Measurements from ENCODE around the gene GDA. TPM values are rescaled to one million over a fixed set of nuclear protein-coding genes. Genes with fewer than 3 reads are reported as not detected.

GDA gene
- total RNA-seq, 1 donor from 2014 or later, result 2.7 TPM

DNA sequence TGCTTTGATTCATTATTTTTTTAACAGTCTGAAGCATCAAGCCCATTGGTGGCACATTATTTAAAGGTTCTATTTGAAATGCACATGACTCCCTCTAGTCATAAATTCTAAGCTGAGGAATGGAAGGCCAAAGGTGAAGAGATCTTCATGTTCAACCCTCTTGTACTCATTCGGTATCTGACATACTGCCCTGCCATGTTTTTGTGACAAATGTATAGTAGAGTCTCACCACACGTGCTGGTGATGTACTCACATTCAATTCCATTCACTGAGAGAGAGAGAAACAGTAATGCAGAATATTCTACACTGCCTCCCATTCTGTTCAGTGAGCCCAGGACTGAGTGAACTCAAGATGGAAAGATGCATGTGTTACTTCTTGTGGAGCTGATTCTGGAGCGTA, 98.3 kb downstream of the GDA start:
- H3K9me3 Mint-ChIP-seq, result no peaks in the 10 kb centered on the region
- TF ChIP-seq CTCF (IDR thresholded peaks at IDR 0.05), result no peak
- no peak for TF ChIP-seq EZH2 (IDR thresholded peaks at IDR 0.05)
- no peak for TF ChIP-seq EZH2phosphoT487 (IDR thresholded peaks at IDR 0.05)
- peaks cover 20% of the 10 kb centered on the region for H3K4me1 Mint-ChIP-seq
- no peaks in the 10 kb centered on the region for H3K36me3 ChIP-seq
- no peak overlapping the region for H3K4me2 ChIP-seq
- DNase-seq (ENCODE audit: low spot score), result no peak
- no peak overlapping the region for H3K27ac Mint-ChIP-seq
- H3K4me3 Mint-ChIP-seq, result no peak overlapping the region
- no peak overlapping the region for H3K4me3 ChIP-seq
- H3K27me3 ChIP-seq, result no peaks in the 10 kb centered on the region
- H3K4me1 ChIP-seq, result peaks cover 8% of the 10 kb centered on the region
- no peaks in the 10 kb centered on the region for H3K79me2 ChIP-seq (ENCODE audit: low read depth)
- H4K20me1 ChIP-seq (ENCODE audit: low read depth), result no peaks in the 10 kb centered on the region
- H3K9me3 ChIP-seq (ENCODE audit: low read depth), result no peaks in the 10 kb centered on the region
- no peaks in the 10 kb centered on the region for H3F3A ChIP-seq (ENCODE audit: low read depth)
- H3K27me3 Mint-ChIP-seq (ENCODE audit: insufficient read depth, low read depth), result no peaks in the 10 kb centered on the region
- H2AFZ ChIP-seq (replicated peaks), result no peak overlapping the region
- no peaks in the 10 kb centered on the region for H3K36me3 Mint-ChIP-seq
- H3K9ac ChIP-seq, result no peak overlapping the region
- no peak overlapping the region for H3K27ac ChIP-seq

- Histone ChIP-seq H3K27ac (no peak overlapping the region), H3K79me2 (ENCODE audit: low read depth) (no peaks in the 10 kb centered on the region), H2AFZ (replicated peaks) (no peak overlapping the region), H3K27me3 (no peaks in the 10 kb centered on the region), H3K9me3 (ENCODE audit: low read depth) (no peaks in the 10 kb centered on the region), H3K9ac (no peak overlapping the region), H3K4me2 (no peak overlapping the region), H3K4me3 (no peak overlapping the region), H4K20me1 (ENCODE audit: low read depth) (no peaks in the 10 kb centered on the region), H3K4me1 (peaks cover 4% of the 10 kb centered on the region), H3K36me3 (no peaks in the 10 kb centered on the region), H3F3A (ENCODE audit: low read depth) (no peaks in the 10 kb centered on the region)
- DNase-seq (ENCODE audit: low spot score), result no peak
- Mint-ChIP-seq H3K27ac (no peak overlapping the region), H3K4me1 (peaks cover 12% of the 10 kb centered on the region), H3K9me3 (peaks cover 1% of the 10 kb centered on the region), H3K36me3 (no peaks in the 10 kb centered on the region), H3K27me3 (ENCODE audit: insufficient read depth, low read depth) (peaks cover 3% of the 10 kb centered on the region), H3K4me3 (no peak overlapping the region)
- TF ChIP-seq EZH2phosphoT487 (IDR thresholded peaks at IDR 0.05) (no peak), EZH2 (IDR thresholded peaks at IDR 0.05) (no peak), CTCF (IDR thresholded peaks at IDR 0.05) (no peak)
These were observed 102.3 kb downstream of the GDA start for GRCh38 chr9:72251589-72251988.

DNA sequence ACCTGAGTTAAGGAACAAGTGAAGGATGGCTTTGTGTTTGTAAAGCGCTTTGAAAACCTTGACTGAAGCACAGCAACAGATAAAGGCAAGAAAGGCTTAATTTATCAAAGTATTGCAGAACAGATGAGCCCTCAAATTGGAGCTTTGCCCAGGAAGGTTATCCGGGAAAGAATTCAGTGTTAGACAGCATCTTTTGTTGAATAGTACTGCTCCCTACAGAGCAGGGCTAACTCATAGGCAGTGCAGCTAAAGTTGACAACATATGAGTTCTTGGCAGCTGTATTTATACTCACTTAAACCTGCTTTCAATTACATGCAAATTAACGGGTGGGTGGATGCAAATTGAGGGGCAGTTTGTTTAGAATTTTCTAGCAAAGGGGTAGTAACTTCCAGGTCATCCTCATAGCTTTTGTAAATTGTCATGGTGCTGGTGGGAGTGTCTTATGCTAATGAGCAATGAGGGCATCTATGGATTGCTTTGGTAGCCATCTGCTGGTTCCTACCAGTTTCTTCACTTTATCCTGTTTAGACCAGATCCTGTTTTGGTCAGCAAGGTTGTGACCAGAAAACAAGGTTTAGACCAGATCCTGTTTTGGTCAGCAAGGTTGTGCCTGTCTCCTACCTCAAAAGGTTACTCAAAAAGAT, 105.8 kb downstream of the GDA start:
- H2AFZ ChIP-seq (replicated peaks), result no peak overlapping the region
- peaks cover 4% of the 10 kb centered on the region for H3K4me1 ChIP-seq
- H3K27me3 Mint-ChIP-seq (ENCODE audit: insufficient read depth, low read depth), result peaks cover 6% of the 10 kb centered on the region
- H3K9me3 Mint-ChIP-seq, result peaks cover 5% of the 10 kb centered on the region
- H3K4me2 ChIP-seq, result no peak overlapping the region
- no peaks in the 10 kb centered on the region for H3K36me3 Mint-ChIP-seq
- no peak overlapping the region for H3K9ac ChIP-seq
- peaks cover 12% of the 10 kb centered on the region for H3K4me1 Mint-ChIP-seq
- H3K36me3 ChIP-seq, result no peaks in the 10 kb centered on the region
- H3K27me3 ChIP-seq, result no peaks in the 10 kb centered on the region
- H4K20me1 ChIP-seq (ENCODE audit: low read depth), result no peaks in the 10 kb centered on the region
- no peaks in the 10 kb centered on the region for H3F3A ChIP-seq (ENCODE audit: low read depth)
- H3K4me3 Mint-ChIP-seq, result no peak overlapping the region
- H3K27ac Mint-ChIP-seq, result no peak overlapping the region
- no peaks in the 10 kb centered on the region for H3K9me3 ChIP-seq (ENCODE audit: low read depth)
- H3K27ac ChIP-seq, result no peak overlapping the region
- no peaks in the 10 kb centered on the region for H3K79me2 ChIP-seq (ENCODE audit: low read depth)
- DNase-seq (ENCODE audit: low spot score), result no peak
- H3K4me3 ChIP-seq, result no peak overlapping the region
- TF ChIP-seq EZH2 (IDR thresholded peaks at IDR 0.05) (no peak), EZH2phosphoT487 (IDR thresholded peaks at IDR 0.05) (no peak), CTCF (IDR thresholded peaks at IDR 0.05) (no peak)

Measured in neural progenitor cell (in vitro differentiated cells).